Esophagus squamous epithelium (tissue), 5 donors: ENCODE data around the gene DNMT3A. TPM values are rescaled to one million over a fixed set of nuclear protein-coding genes. Genes with fewer than 3 reads are reported as not detected.

ENCODE experiments used
- DNase-seq: peaks from one replicate; lab custom pipeline; 2025; lab: John Stamatoyannopoulos, UW
- H3K27ac ChIP-seq, 4 donors: fragments of 200-600 bp; sonication (generic); one replicate each; pipeline ENCODE4 v1.5.1; 2016 to 2019; ENCODE audit warnings: mild to moderate bottlenecking in 1 of 4
- H3K27me3 ChIP-seq, 4 donors: fragments of 200-600 bp; sonication (generic); 1 replicate in 3 of 4; 2 replicates in 1 of 4; pipeline versions ENCODE4 v1.5.1 to v1.6.0; 2017 to 2021; ENCODE audit warnings: antibody characterized with exemption in 1 of 4
- H3K36me3 ChIP-seq, 3 donors: fragments of 200-600 bp; sonication (generic); one replicate each; pipeline ENCODE4 v1.5.1; 2016 to 2019
- H3K4me1 ChIP-seq, 3 donors: fragments of 200-600 bp; sonication (generic); one replicate each; pipeline ENCODE4 v1.5.1; 2017 to 2019
- H3K4me3 ChIP-seq, 4 donors: fragments of 200-600 bp; sonication (generic); 1 replicate in 3 of 4; 2 replicates in 1 of 4; pipeline ENCODE4 v1.5.1; 2016 to 2019; ENCODE audit warnings: mild to moderate bottlenecking in 2 of 4, moderate library complexity in 1 of 4
- H3K9me3 ChIP-seq, 3 donors: fragments of 200-600 bp; sonication (generic); one replicate each; pipeline ENCODE4 v1.5.1; 2016 to 2019
- POLR2A ChIP-seq, 4 donors: fragments of 450-650 bp; IDR thresholded peaks; one replicate each; pipeline ENCODE4 v1.6.1; 2017; ENCODE audit warnings: antibody characterized with exemption in 4 of 4, mild to moderate bottlenecking in 4 of 4, moderate library complexity in 3 of 4
- WGBS, 2 donors: methylation state at CpG; one replicate each; pipeline ENCODE4 v1.1.5; 2018; 5-methylcytosine and 5-hydroxymethylcytosine counted together
- intact Hi-C: fragments of 100-400 bp; cut with DNase I; formaldehyde crosslinking; loops from one replicate; pipeline ENCODE4 v1.15.0; 2022
- total RNA-seq, 4 donors: library from RNA; depleted of rRNA; stranded (reverse); fragments of >200 nt; gene quantifications; one replicate each; pipeline ENCODE4 v1.1.0, GENCODE V29; 2016
- TF ChIP-seq, protein P1 (sequence below), 6 experiments: fragments of 450-650 bp in 4 of 6; fragments of 200-600 bp in 2 of 6; sonication (generic) in 2 of 6; IDR thresholded peaks; one replicate each; pipeline ENCODE4 v1.5.1; 2016 to 2019; ENCODE audit warnings: antibody characterized with exemption in 6 of 6, mild to moderate bottlenecking in 4 of 6, moderate library complexity in 4 of 6
- donor health status: DM: yes; HTN: yes; CAD: no.

The DNMT3A gene
- total RNA-seq, 4 donors from 2014 or later, result 4.1 to 13.6 (median 8.2) TPM

DNA sequence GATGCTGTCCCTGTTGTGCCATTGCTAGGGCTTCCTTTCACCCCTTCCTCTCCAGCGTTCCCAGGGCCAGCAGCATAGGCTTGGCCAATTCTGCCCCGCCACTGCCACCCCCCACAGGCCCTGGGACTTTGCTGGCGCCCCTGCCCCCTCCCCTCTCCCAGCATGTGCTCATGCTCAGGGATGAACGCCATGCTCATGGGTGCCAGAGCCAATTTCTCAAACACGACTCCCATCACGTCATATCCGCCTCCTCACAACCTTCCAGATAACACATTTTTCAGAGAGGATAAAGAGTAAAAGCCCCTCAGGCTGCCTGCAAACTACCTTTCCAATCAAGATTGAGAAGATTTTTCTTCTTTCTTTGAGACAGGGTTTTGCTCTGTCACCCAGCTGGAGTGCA is 48.6 kb downstream of the DNMT3A start:
- Histone ChIP-seq H3K36me3 (peaks cover 0 to 15% (median 0%) of the 10 kb centered on the region in 3 donors), H3K9me3 (no peaks in the 10 kb centered on the region), H3K27ac (no peak overlapping the region), H3K4me1 (peaks cover 13 to 78% (median 25%) of the 10 kb centered on the region in 3 donors), H3K4me3 (no peak overlapping the region), H3K27me3 (no peaks in the 10 kb centered on the region)
- intact Hi-C loops, result no loop called here
- 66 to 79% methylated on average over 3 to 7 of the region's 7 CpGs for WGBS, 2 donors
- TF ChIP-seq POLR2A (IDR thresholded peaks at IDR 0.05), result no peak
- TF ChIP-seq, protein P1, sequence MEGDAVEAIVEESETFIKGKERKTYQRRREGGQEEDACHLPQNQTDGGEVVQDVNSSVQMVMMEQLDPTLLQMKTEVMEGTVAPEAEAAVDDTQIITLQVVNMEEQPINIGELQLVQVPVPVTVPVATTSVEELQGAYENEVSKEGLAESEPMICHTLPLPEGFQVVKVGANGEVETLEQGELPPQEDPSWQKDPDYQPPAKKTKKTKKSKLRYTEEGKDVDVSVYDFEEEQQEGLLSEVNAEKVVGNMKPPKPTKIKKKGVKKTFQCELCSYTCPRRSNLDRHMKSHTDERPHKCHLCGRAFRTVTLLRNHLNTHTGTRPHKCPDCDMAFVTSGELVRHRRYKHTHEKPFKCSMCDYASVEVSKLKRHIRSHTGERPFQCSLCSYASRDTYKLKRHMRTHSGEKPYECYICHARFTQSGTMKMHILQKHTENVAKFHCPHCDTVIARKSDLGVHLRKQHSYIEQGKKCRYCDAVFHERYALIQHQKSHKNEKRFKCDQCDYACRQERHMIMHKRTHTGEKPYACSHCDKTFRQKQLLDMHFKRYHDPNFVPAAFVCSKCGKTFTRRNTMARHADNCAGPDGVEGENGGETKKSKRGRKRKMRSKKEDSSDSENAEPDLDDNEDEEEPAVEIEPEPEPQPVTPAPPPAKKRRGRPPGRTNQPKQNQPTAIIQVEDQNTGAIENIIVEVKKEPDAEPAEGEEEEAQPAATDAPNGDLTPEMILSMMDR (IDR thresholded peaks at IDR 0.05), result no peak
- DNase-seq, result no peak

GRCh38 chr2:25292408-25292807 is 49.3 kb downstream of the DNMT3A start:
- Histone ChIP-seq H3K4me3 (no peak overlapping the region), H3K36me3 (peaks cover 0 to 8% (median 0%) of the 10 kb centered on the region in 3 donors), H3K4me1 (peaks cover 13 to 71% (median 25%) of the 10 kb centered on the region in 3 donors), H3K27me3 (no peaks in the 10 kb centered on the region), H3K27ac (no peak overlapping the region), H3K9me3 (no peaks in the 10 kb centered on the region)
- intact Hi-C loops, result no loop called here
- WGBS, 2 donors, result 67 to 78% methylated on average over 3 of the region's 4 CpGs
- DNase-seq, result no peak
- no peak for TF ChIP-seq POLR2A (IDR thresholded peaks at IDR 0.05)
- TF ChIP-seq, protein P1 (IDR thresholded peaks at IDR 0.05), result no peak

DNA sequence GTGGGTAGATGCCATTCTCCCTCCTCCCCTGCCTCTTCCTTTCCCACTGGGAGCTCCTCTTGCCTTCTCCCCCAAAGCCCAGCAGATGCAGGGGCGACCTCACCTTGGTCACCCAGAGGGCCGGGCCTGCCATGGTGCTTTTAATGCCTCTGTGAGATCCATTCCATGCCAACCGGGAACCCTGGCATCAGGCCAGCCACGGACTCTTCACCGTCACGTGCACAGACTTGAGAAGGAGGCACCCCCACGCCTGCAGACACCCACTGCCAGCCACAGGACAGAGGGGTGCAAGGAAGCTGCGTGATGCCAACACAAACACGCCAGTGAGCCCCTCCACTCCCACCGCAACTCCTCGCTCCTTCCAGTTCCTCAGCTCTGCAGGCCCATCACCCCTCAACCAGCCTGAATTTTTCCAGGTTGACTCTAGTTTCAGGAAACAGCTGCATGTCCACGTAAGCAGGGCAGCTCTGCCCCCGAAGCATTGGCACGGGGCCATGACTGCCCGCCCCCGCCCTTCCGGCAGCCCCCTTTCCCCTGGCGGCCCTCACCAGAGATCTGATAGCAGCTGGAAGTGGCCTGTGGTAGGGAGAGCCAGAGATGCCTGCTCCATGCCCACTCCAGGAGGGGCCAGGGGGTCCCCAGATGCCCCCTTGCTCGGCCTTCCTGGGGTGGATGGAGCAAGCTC is 50.8 kb downstream of the DNMT3A start:
- Histone ChIP-seq H3K27ac (peak overlapping the region in 3 of 4 donors; percentile 8 to 42 (median 29)), H3K36me3 (no peaks in the 10 kb centered on the region), H3K4me1 (peaks cover 13 to 64% (median 27%) of the 10 kb centered on the region in 3 donors), H3K27me3 (no peaks in the 10 kb centered on the region), H3K4me3 (no peak overlapping the region), H3K9me3 (no peaks in the 10 kb centered on the region)
- 70 to 71% methylated on average over 8 to 11 of the region's 19 CpGs for WGBS, 2 donors
- DNase-seq, result no peak
- intact Hi-C loops, result no loop called here
- TF ChIP-seq, protein P1 (IDR thresholded peaks at IDR 0.05), result no peak
- no peak for TF ChIP-seq POLR2A (IDR thresholded peaks at IDR 0.05)

DNA sequence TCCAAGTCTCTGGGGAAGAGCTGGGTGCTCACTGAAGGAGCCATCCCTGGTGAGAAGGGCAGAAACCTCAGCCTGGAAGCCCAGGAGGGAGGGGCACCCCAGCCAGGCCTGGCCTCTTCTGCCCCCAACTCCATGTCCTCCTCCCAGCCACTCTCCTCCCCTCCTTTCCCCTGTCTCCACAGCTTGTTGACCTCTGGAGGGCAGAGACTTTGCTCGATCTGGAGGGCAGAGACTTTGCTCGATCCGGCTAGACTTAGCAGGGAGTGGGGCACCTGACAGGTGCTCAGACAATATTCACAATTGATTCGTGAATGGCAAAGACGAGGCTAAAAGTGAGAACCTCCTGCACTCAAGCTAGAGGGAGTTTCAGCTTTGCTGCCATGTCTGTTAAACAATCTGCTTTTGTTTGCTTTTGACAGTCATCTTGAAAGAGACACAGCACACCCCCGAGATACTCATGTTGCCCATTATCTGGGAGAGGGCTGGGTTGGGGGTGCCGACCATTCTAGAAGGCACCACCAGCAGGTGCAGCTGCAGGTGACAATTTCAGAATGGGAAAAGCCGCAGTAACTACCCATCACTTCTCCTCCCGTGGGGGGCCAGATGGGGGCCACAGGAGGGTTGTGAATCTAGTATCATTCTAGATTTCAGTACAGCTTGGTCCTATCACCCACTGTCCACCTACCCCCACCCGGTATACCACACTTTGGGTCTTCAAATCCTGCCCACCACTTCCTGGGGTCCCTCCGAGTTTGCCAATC is 54.8 kb downstream of the DNMT3A start:
- 77 to 83% methylated on average over 10 of the region's 11 CpGs for WGBS, 2 donors
- no peak overlapping the region for H3K4me3 ChIP-seq
- intact Hi-C loops, result no loop called here
- no peak for DNase-seq
- peaks cover 0 to 13% (median 6%) of the 10 kb centered on the region in 3 donors for H3K36me3 ChIP-seq
- peaks cover 0 to 50% (median 19%) of the 10 kb centered on the region in 3 donors for H3K4me1 ChIP-seq
- no peaks in the 10 kb centered on the region for H3K9me3 ChIP-seq
- TF ChIP-seq POLR2A (IDR thresholded peaks at IDR 0.05), result no peak
- TF ChIP-seq, protein P1 (IDR thresholded peaks at IDR 0.05), result no peak
- H3K27me3 ChIP-seq, result no peaks in the 10 kb centered on the region
- peak overlapping the region in 2 of 4 donors; percentile 39 to 55 for H3K27ac ChIP-seq

GRCh38 chr2:25286025-25286400 is 55.7 kb downstream of the DNMT3A start:
- Histone ChIP-seq H3K4me1 (peaks cover 4 to 51% (median 17%) of the 10 kb centered on the region in 3 donors), H3K4me3 (no peak overlapping the region), H3K27me3 (no peaks in the 10 kb centered on the region), H3K27ac (peak overlapping the region in 3 of 4 donors; percentile 34 to 55 (median 52)), H3K9me3 (no peaks in the 10 kb centered on the region), H3K36me3 (peaks cover 0 to 21% (median 6%) of the 10 kb centered on the region in 3 donors)
- WGBS, 2 donors, result 78 to 91% methylated on average over 4 to 5 of the region's 10 CpGs
- intact Hi-C loops, result no loop called here
- TF ChIP-seq, protein P1 (IDR thresholded peaks at IDR 0.05), result no peak
- TF ChIP-seq POLR2A (IDR thresholded peaks at IDR 0.05), result no peak
- no peak for DNase-seq
